Measurements from ENCODE around the gene ZNF467. TPM values are rescaled to one million over a fixed set of nuclear protein-coding genes. Genes with fewer than 3 reads are reported as not detected.

ZNF467 gene
- total RNA-seq, 1 donor: 1.3 TPM

- no peak overlapping the region for H3K4me3 ChIP-seq (ENCODE audit: low read depth, low read length)
- DNase-seq (ENCODE audit: low read depth): no peak
These were observed 4.5 kb downstream of the ZNF467 start for GRCh38 chr7:149768931-149769330.

GRCh38 chr7:149767068-149767467, 6.3 kb downstream of the ZNF467 start:
- no peak for TF ChIP-seq CTCF (IDR thresholded peaks at IDR 0.05; ENCODE audit: insufficient read depth, low read depth, low read length)
- DNase-seq (ENCODE audit: low read depth): no peak
- no peak overlapping the region for H3K4me3 ChIP-seq (ENCODE audit: low read depth, low read length)

More at GRCh38 chr7:149768931-149769330, 4.5 kb downstream of the ZNF467 start:
- no peak for TF ChIP-seq CTCF (IDR thresholded peaks at IDR 0.05; ENCODE audit: insufficient read depth, low read depth, low read length)

GRCh38 chr7:149766135-149766675, 7.2 kb downstream of the ZNF467 start:
- no peak for DNase-seq (ENCODE audit: low read depth)
- TF ChIP-seq CTCF (IDR thresholded peaks at IDR 0.05; ENCODE audit: insufficient read depth, low read depth, low read length): no peak
- H3K4me3 ChIP-seq (ENCODE audit: low read depth, low read length): no peak overlapping the region

GRCh38 chr7:149765399-149766121, 7.8 kb downstream of the ZNF467 start:
- TF ChIP-seq CTCF (IDR thresholded peaks at IDR 0.05; ENCODE audit: insufficient read depth, low read depth, low read length): no peak
- no peak for DNase-seq (ENCODE audit: low read depth)
- no peak overlapping the region for H3K4me3 ChIP-seq (ENCODE audit: low read depth, low read length)

- no peak for TF ChIP-seq CTCF (IDR thresholded peaks at IDR 0.05; ENCODE audit: insufficient read depth, low read depth, low read length)
- no peak for DNase-seq (ENCODE audit: low read depth)
- no peak overlapping the region for H3K4me3 ChIP-seq (ENCODE audit: low read depth, low read length)
These were observed 8.6 kb downstream of the ZNF467 start for GRCh38 chr7:149764481-149765398.

GRCh38 chr7:149763563-149764240, 9.7 kb downstream of the ZNF467 start:
- no peak for DNase-seq (ENCODE audit: low read depth)
- no peak overlapping the region for H3K4me3 ChIP-seq (ENCODE audit: low read depth, low read length)
- no peak for TF ChIP-seq CTCF (IDR thresholded peaks at IDR 0.05; ENCODE audit: insufficient read depth, low read depth, low read length)

All from fibroblast of villous mesenchyme (primary cell).